22Rv1 (cell line): Measurements from ENCODE around the gene LCN10.

ENCODE experiments used
- ZFX ChIP-seq: fragments of 450-650 bp; IDR thresholded peaks from 2 replicates; pipeline ENCODE4 v1.6.1; 2017; ENCODE audit warnings: antibody characterized with exemption, borderline replicate concordance
- TF ChIP-seq, protein P1 (sequence below): fragments of 450-650 bp; IDR thresholded peaks from 2 replicates; pipeline ENCODE4 v1.5.1; 2017; ENCODE audit warnings: mild to moderate bottlenecking

DNA sequence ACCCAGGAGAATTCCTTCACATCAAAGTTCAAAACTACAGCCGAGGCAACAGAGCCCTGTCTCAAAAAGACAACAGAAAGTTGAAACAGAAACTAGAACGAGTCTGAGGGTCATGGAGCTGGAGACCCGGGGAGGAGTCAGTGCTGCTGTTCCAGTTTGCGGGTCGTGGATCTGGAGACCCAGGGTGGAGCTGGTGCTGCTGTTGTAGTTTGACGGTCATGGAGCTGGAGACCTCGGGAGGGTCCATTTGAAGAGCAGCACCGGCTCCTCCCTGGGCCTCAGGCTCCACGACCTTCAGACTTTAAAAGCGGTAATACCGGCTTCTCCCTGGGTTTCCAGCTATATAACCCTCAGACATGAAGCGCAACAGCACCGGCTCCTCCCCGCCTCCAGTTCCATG is 34.6 kb upstream of the LCN10 start:
- TF ChIP-seq, protein P1, sequence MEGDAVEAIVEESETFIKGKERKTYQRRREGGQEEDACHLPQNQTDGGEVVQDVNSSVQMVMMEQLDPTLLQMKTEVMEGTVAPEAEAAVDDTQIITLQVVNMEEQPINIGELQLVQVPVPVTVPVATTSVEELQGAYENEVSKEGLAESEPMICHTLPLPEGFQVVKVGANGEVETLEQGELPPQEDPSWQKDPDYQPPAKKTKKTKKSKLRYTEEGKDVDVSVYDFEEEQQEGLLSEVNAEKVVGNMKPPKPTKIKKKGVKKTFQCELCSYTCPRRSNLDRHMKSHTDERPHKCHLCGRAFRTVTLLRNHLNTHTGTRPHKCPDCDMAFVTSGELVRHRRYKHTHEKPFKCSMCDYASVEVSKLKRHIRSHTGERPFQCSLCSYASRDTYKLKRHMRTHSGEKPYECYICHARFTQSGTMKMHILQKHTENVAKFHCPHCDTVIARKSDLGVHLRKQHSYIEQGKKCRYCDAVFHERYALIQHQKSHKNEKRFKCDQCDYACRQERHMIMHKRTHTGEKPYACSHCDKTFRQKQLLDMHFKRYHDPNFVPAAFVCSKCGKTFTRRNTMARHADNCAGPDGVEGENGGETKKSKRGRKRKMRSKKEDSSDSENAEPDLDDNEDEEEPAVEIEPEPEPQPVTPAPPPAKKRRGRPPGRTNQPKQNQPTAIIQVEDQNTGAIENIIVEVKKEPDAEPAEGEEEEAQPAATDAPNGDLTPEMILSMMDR: no peak
- no peak for TF ChIP-seq ZFX
